SK-N-SH (cell line): ENCODE results near the gene TMEM132D. TPM values are rescaled to one million over a fixed set of nuclear protein-coding genes. Genes with fewer than 3 reads are reported as not detected.

ENCODE experiments used
- CTCF ChIA-PET: fragments of 300-600, 350-600 bp; formaldehyde crosslinking; extraction: SDS; loops from one replicate; lab custom pipeline; 2021; lab: Yijun Ruan, JAX
- POLR2A ChIA-PET: fragments of 350-600 bp; sonication (Branson Sonifier 250); formaldehyde crosslinking; extraction: SDS; loops from one replicate; lab custom pipeline; 2020; ENCODE audit warnings: antibody characterized with exemption, inconsistent platforms; lab: Yijun Ruan, JAX
- DNase-seq: peaks from one replicate; pipeline ENCODE4 v3.0.0; 2012
- H2AFZ ChIP-seq: fragments of 200-600 bp; sonication (generic); 2 replicates; pipeline ENCODE4 v1.8.1; 2016; ENCODE audit warnings: antibody characterized with exemption, mild to moderate bottlenecking, low read depth
- H3F3A ChIP-seq: fragments of 200-600 bp; sonication (generic); replicated peaks from 2 replicates; pipeline ENCODE3; 2016; ENCODE audit warnings: antibody characterized with exemption, mild to moderate bottlenecking; ENCODE audit not compliant: insufficient read depth
- H3K27ac ChIP-seq, 2 experiments: fragments of 200-500 bp in 1 of 2; fragments of 200-600 bp in 1 of 2; sonication (Bioruptor generic) in 1 of 2; sonication (generic), shearing (Covaris generic) in 1 of 2; 2 replicates each; pipeline versions ENCODE4 v1.5.1 to v1.6.1; 2014 to 2016; ENCODE audit warnings: low read depth in 2 of 2, inconsistent platforms in 1 of 2, low read length in 1 of 2, mild to moderate bottlenecking in 1 of 2, mixed read lengths in 1 of 2
- H3K27me3 ChIP-seq: fragments of 200-600 bp; sonication (generic), shearing (Covaris generic); 2 replicates; pipeline ENCODE4 v1.6.1; 2016; ENCODE audit warnings: mixed run types; ENCODE audit not compliant: insufficient read depth
- H3K36me3 ChIP-seq, 2 experiments: fragments of 200-500 bp in 1 of 2; fragments of 200-600 bp in 1 of 2; sonication (Bioruptor generic) in 1 of 2; sonication (generic) in 1 of 2; replicated peaks in 1 of 2; 2 replicates each; pipeline versions ENCODE3 to v1.5.1; 2014 to 2016; ENCODE audit warnings: low read length in 1 of 2, mild to moderate bottlenecking in 1 of 2; ENCODE audit not compliant: insufficient read depth in 2 of 2, control insufficient read depth in 1 of 2
- H3K4me1 ChIP-seq, 2 experiments: fragments of 200-500 bp in 1 of 2; fragments of 200-600 bp in 1 of 2; sonication (Bioruptor generic) in 1 of 2; sonication (generic), shearing (Covaris generic) in 1 of 2; 2 replicates each; pipeline versions ENCODE4 v1.5.1 to v1.6.1; 2014 to 2016; ENCODE audit warnings: low read depth in 1 of 2, low read length in 1 of 2, mixed run types in 1 of 2; ENCODE audit not compliant: insufficient read depth in 2 of 2, control insufficient read depth in 1 of 2
- H3K4me2 ChIP-seq: fragments of 200-600 bp; sonication (generic), shearing (Covaris generic); 2 replicates; pipeline ENCODE4 v1.6.1; 2017; ENCODE audit warnings: mixed run types
- H3K4me3 ChIP-seq, 2 experiments: fragments of 200-500 bp in 1 of 2; fragments of 200-600 bp in 1 of 2; sonication (Bioruptor generic) in 1 of 2; sonication (generic), shearing (Covaris generic) in 1 of 2; 2 replicates each; pipeline versions ENCODE4 v1.5.1 to v1.8.1; 2014 to 2016; ENCODE audit warnings: low read depth in 2 of 2, inconsistent platforms in 1 of 2, low read length in 1 of 2, mild to moderate bottlenecking in 1 of 2, mixed read lengths in 1 of 2, moderate library complexity in 1 of 2
- H3K79me2 ChIP-seq: fragments of 200-600 bp; sonication (generic); 2 replicates; pipeline ENCODE4 v1.8.1; 2017; ENCODE audit warnings: mild to moderate bottlenecking; ENCODE audit not compliant: insufficient read depth
- H3K9ac ChIP-seq: fragments of 200-600 bp; sonication (generic); 2 replicates; pipeline ENCODE4 v1.6.1; 2017; ENCODE audit warnings: mixed run types
- H3K9me2 ChIP-seq: fragments of 200-600 bp; sonication (generic); 2 replicates; pipeline ENCODE4 v1.6.1; 2017; ENCODE audit warnings: mixed run types
- H3K9me3 ChIP-seq: fragments of 200-600 bp; sonication (generic); 2 replicates; pipeline ENCODE4 v1.6.1; 2017; ENCODE audit warnings: mixed run types, mild to moderate bottlenecking, moderate library complexity
- H4K20me1 ChIP-seq: fragments of 200-600 bp; sonication (generic); 2 replicates; pipeline ENCODE4 v1.6.1; 2017; ENCODE audit warnings: mild to moderate bottlenecking, mixed run types; ENCODE audit not compliant: insufficient read depth
- CHD2 ChIP-seq: fragments of 150-350 bp; IDR thresholded peaks from 2 replicates; pipeline ENCODE4 v1.6.1; 2018; ENCODE audit warnings: low read length; ENCODE audit not compliant: partially characterized antibody
- ELF1 ChIP-seq: IDR thresholded peaks from 2 replicates; pipeline ENCODE4 v1.4.0; 2012
- FOXM1 ChIP-seq: IDR thresholded peaks from 2 replicates; pipeline ENCODE4 v1.4.0; 2012; ENCODE audit warnings: low read depth, mild to moderate bottlenecking
- GATA2 ChIP-seq: sonication (generic); formaldehyde crosslinking; IDR thresholded peaks from 2 replicates; pipeline ENCODE4 v1.5.0; 2020; ENCODE audit warnings: mild to moderate bottlenecking, missing genetic modification reagents
- JUND ChIP-seq: IDR thresholded peaks from 2 replicates; pipeline ENCODE4 v1.4.0; 2012
- MAX ChIP-seq: IDR thresholded peaks from 2 replicates; pipeline ENCODE4 v1.4.0; 2012; ENCODE audit warnings: low read depth
- MEF2A ChIP-seq: IDR thresholded peaks from 2 replicates; pipeline ENCODE4 v1.4.0; 2012; ENCODE audit warnings: low read depth, borderline replicate concordance
- NFIC ChIP-seq: IDR thresholded peaks from 2 replicates; pipeline ENCODE4 v1.4.0; 2012; ENCODE audit warnings: borderline replicate concordance
- NRF1 ChIP-seq: IDR thresholded peaks from 2 replicates; pipeline ENCODE4 v1.6.1; 2012; ENCODE audit warnings: low read depth, mild to moderate bottlenecking, low read length
- RCOR1 ChIP-seq: fragments of 150-350 bp; IDR thresholded peaks from 2 replicates; pipeline ENCODE4 v1.6.1; 2017; ENCODE audit warnings: antibody characterized with exemption, low read length
- RXRA ChIP-seq: IDR thresholded peaks from 2 replicates; pipeline ENCODE4 v1.4.0; 2012; ENCODE audit warnings: low read depth, mild to moderate bottlenecking, borderline replicate concordance
- SMC3 ChIP-seq: IDR thresholded peaks from 2 replicates; pipeline ENCODE4 v1.6.1; 2012; ENCODE audit warnings: low read depth, low read length, improper control_type of control experiment
- TCF12 ChIP-seq: IDR thresholded peaks from 2 replicates; pipeline ENCODE4 v1.4.0; 2012
- TEAD4 ChIP-seq: IDR thresholded peaks from 2 replicates; pipeline ENCODE4 v1.4.0; 2012; ENCODE audit warnings: mild to moderate bottlenecking, borderline replicate concordance; ENCODE audit not compliant: insufficient read depth
- USF1 ChIP-seq: IDR thresholded peaks from 2 replicates; pipeline ENCODE4 v1.4.0; 2012; ENCODE audit warnings: low read depth, borderline replicate concordance
- USF2 ChIP-seq: fragments of 150-350 bp; IDR thresholded peaks from 2 replicates; pipeline ENCODE4 v1.6.1; 2017; ENCODE audit warnings: antibody characterized with exemption, low read length, low read depth, borderline replicate concordance
- YY1 ChIP-seq: IDR thresholded peaks from 2 replicates; pipeline ENCODE4 v1.4.0; 2012; ENCODE audit warnings: low read depth, mild to moderate bottlenecking
- ZBTB33 ChIP-seq: IDR thresholded peaks from 2 replicates; pipeline ENCODE4 v1.4.0; 2012; ENCODE audit warnings: low read depth, borderline replicate concordance
- WGBS: methylation state at CpG from one replicate; pipeline ENCODE4 v1.1.6; 2017; ENCODE audit warnings: low lambda C conversion rate; 5-methylcytosine and 5-hydroxymethylcytosine counted together
- polyA plus RNA-seq, 3 experiments: library from polyadenylated mRNA; depleted of rRNA; stranded (reverse); fragments of >200 nt; gene quantifications; 2 replicates each; pipeline ENCODE4 v1.2.3, GENCODE V29; 2012

TMEM132D gene
- polyA plus RNA-seq, 1 of the 3 experiments (the other 2 are of a cell fraction): not detected

GRCh38 chr12:129753586-129753985 lies 150.2 kb downstream of the TMEM132D start:
- Histone ChIP-seq H3K9me3 (no peaks in the 10 kb centered on the region), H2AFZ (no peak overlapping the region), H3K4me1 (no peaks in the 10 kb centered on the region), H4K20me1 (no peaks in the 10 kb centered on the region), H3K36me3 (no peaks in the 10 kb centered on the region), H3K79me2 (no peaks in the 10 kb centered on the region), H3K9me2 (no peaks in the 10 kb centered on the region), H3F3A (no peaks in the 10 kb centered on the region), H3K4me3 (no peak overlapping the region), H3K4me2 (no peak overlapping the region), H3K27me3 (no peaks in the 10 kb centered on the region), H3K9ac (no peak overlapping the region), H3K27ac (no peak overlapping the region)
- CTCF ChIA-PET: no interaction called here
- POLR2A ChIA-PET: no interaction called here
- WGBS: 23% methylated on average over 6 of the region's 6 CpGs
- TF ChIP-seq USF1: no peak
- TF ChIP-seq ELF1: no peak
- TF ChIP-seq MEF2A: no peak
- TF ChIP-seq NFIC: no peak
- TF ChIP-seq CHD2: no peak
- TF ChIP-seq FOXM1: no peak
- TF ChIP-seq MAX: no peak
- no peak for TF ChIP-seq NRF1
- TF ChIP-seq TEAD4: no peak
- no peak for TF ChIP-seq JUND
- TF ChIP-seq GATA2 (CRISPR knock-in tag): no peak
- no peak for DNase-seq

GRCh38 chr12:129750421-129750820 lies 153.4 kb downstream of the TMEM132D start:
- DNase-seq: no peak
- Histone ChIP-seq H3K4me1 (no peaks in the 10 kb centered on the region), H3K27me3 (no peaks in the 10 kb centered on the region), H3K79me2 (no peaks in the 10 kb centered on the region), H3K9me3 (no peaks in the 10 kb centered on the region), H3K4me2 (no peak overlapping the region), H2AFZ (no peak overlapping the region), H3K9me2 (no peaks in the 10 kb centered on the region), H3K27ac (no peak overlapping the region), H3F3A (no peaks in the 10 kb centered on the region), H4K20me1 (no peaks in the 10 kb centered on the region), H3K36me3 (no peaks in the 10 kb centered on the region), H3K9ac (no peak overlapping the region), H3K4me3 (no peak overlapping the region)
- ChIA-PET CTCF (no interaction called here), POLR2A (no interaction called here)
- TF ChIP-seq ZBTB33 (no peak), RXRA (no peak), TCF12 (no peak), YY1 (no peak), RCOR1 (no peak), SMC3 (no peak), USF2 (no peak), GATA2 (CRISPR knock-in tag) (no peak), USF1 (no peak)
- 14% methylated on average over 3 of the region's 3 CpGs for WGBS
